Measurements from ENCODE around the gene ADH1A.
"Not testable (repeated sequence)": the region's sequence is repeated elsewhere in the genome, so short reads cannot be mapped to it uniquely, and the experiment has no call there.

ADH1A gene

GRCh38 chr4:99276417-99276816 lies 14.4 kb downstream of the ADH1A start:
- DNase-seq, result no peak

GRCh38 chr4:99275885-99276284 lies 14.9 kb downstream of the ADH1A start:
- no peak for DNase-seq

GRCh38 chr4:99275050-99275449 lies 15.7 kb downstream of the ADH1A start:
- no peak for DNase-seq

GRCh38 chr4:99273704-99274103 lies 17.1 kb downstream of the ADH1A start:
- no peak for DNase-seq

GRCh38 chr4:99264927-99265326 lies 25.9 kb downstream of the ADH1A start:
- no peak for DNase-seq

- no peak for DNase-seq
Observed at GRCh38 chr4:99252746-99253145, 38.0 kb downstream of the ADH1A start.

GRCh38 chr4:99248714-99249113 lies 42.1 kb downstream of the ADH1A start:
- DNase-seq, result no peak

GRCh38 chr4:99235955-99236354 lies 54.8 kb downstream of the ADH1A start:
- DNase-seq, result no peak

GRCh38 chr4:99234331-99235010 lies 56.3 kb downstream of the ADH1A start:
- DNase-seq, result no peak

- not testable (repeated sequence) for DNase-seq
Observed at GRCh38 chr4:99233397-99233796, 57.4 kb downstream of the ADH1A start.

- DNase-seq, result not testable (repeated sequence)
Observed at GRCh38 chr4:99228706-99229105, 62.1 kb downstream of the ADH1A start.

GRCh38 chr4:99227646-99228045 lies 63.1 kb downstream of the ADH1A start:
- not testable (repeated sequence) for DNase-seq

All from activated CD4-positive, alpha-beta T cell treated with anti-CD3 and anti-CD28 coated beads, Interleukin-2, amount 50 U/mL, for 4 hours (primary cell).